Measurements from ENCODE around the gene NHLH1.

DNA sequence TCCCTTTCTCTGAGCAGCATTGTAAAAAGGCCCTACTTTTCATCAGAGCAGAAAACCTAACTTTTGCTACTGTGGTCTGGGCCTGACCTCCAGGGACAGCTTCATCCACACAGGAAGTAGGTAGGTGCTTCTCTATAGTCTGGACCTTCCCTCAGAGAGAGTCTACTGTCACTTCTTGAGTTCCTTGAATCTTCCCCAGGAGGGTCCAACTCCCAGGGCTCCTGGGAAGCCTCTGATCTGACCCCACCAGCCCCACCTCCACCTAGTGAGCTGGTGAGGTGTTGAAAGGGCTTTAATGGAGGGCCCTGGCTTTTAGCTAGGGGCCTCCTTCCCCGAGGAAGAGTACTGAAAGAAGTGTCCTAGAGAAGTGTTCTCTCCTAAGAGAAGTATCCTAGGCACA lies 30.8 kb downstream of the NHLH1 start:
- TF ChIP-seq ATF1 (CRISPR knock-in tag; IDR thresholded peaks at IDR 0.05): no peak
- TF ChIP-seq EZH2 (conservative IDR thresholded peaks at IDR 0.05; ENCODE audit: low read depth, low read length): no peak
- TF ChIP-seq KDM1A (CRISPR knock-in tag; IDR thresholded peaks at IDR 0.05): no peak
- TF ChIP-seq IKZF1 (IDR thresholded peaks at IDR 0.05): no peak
- TF ChIP-seq, protein P1, sequence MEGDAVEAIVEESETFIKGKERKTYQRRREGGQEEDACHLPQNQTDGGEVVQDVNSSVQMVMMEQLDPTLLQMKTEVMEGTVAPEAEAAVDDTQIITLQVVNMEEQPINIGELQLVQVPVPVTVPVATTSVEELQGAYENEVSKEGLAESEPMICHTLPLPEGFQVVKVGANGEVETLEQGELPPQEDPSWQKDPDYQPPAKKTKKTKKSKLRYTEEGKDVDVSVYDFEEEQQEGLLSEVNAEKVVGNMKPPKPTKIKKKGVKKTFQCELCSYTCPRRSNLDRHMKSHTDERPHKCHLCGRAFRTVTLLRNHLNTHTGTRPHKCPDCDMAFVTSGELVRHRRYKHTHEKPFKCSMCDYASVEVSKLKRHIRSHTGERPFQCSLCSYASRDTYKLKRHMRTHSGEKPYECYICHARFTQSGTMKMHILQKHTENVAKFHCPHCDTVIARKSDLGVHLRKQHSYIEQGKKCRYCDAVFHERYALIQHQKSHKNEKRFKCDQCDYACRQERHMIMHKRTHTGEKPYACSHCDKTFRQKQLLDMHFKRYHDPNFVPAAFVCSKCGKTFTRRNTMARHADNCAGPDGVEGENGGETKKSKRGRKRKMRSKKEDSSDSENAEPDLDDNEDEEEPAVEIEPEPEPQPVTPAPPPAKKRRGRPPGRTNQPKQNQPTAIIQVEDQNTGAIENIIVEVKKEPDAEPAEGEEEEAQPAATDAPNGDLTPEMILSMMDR (CRISPR knock-in tag; IDR thresholded peaks at IDR 0.05): no peak
- no peak for TF ChIP-seq POLR2A (IDR thresholded peaks at IDR 0.05; ENCODE audit: insufficient read depth in 1 of 2, low read depth in 2 of 2, low read length in 2 of 2)
- no peak for TF ChIP-seq KDM5A (IDR thresholded peaks at IDR 0.05; ENCODE audit: borderline replicate concordance, low read length)
- no peak for TF ChIP-seq SP5 (CRISPR knock-in tag; IDR thresholded peaks at IDR 0.05; ENCODE audit: borderline replicate concordance, low read depth)
- no peak for TF ChIP-seq ZBTB21 (CRISPR knock-in tag; IDR thresholded peaks at IDR 0.05)
- no peak for TF ChIP-seq NONO (IDR thresholded peaks at IDR 0.05)
- no peak for TF ChIP-seq NONO (CRISPR knock-in tag; conservative IDR thresholded peaks at IDR 0.05)
